ENCODE measurements around the gene EFCAB10.

GRCh38 chr7:105567024-105567423, 14.3 kb downstream of the EFCAB10 start:
- TF ChIP-seq, protein P1, sequence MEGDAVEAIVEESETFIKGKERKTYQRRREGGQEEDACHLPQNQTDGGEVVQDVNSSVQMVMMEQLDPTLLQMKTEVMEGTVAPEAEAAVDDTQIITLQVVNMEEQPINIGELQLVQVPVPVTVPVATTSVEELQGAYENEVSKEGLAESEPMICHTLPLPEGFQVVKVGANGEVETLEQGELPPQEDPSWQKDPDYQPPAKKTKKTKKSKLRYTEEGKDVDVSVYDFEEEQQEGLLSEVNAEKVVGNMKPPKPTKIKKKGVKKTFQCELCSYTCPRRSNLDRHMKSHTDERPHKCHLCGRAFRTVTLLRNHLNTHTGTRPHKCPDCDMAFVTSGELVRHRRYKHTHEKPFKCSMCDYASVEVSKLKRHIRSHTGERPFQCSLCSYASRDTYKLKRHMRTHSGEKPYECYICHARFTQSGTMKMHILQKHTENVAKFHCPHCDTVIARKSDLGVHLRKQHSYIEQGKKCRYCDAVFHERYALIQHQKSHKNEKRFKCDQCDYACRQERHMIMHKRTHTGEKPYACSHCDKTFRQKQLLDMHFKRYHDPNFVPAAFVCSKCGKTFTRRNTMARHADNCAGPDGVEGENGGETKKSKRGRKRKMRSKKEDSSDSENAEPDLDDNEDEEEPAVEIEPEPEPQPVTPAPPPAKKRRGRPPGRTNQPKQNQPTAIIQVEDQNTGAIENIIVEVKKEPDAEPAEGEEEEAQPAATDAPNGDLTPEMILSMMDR (IDR thresholded peaks at IDR 0.05 in 8 of 11, conservative IDR thresholded peaks at IDR 0.05 in 3 of 11) = no peak
- no peak for TF ChIP-seq POLR2A (IDR thresholded peaks at IDR 0.05)
- no peak for TF ChIP-seq POLR2AphosphoS5 (IDR thresholded peaks at IDR 0.05)

Data from spleen (tissue), 7 donors.